ENCODE results near the gene PRR33.

Gene PRR33

GRCh38 chr11:1916132-1916985 is 24.7 kb upstream of the PRR33 start:
- no peak for DNase-seq (ENCODE audit: low spot score)

GRCh38 chr11:1915795-1916131 is 24.1 kb upstream of the PRR33 start:
- no peak for DNase-seq (ENCODE audit: low spot score)

- no peak for DNase-seq (ENCODE audit: low spot score)
Observed at GRCh38 chr11:1913271-1914060, 21.8 kb upstream of the PRR33 start.

GRCh38 chr11:1912289-1912878 is 20.7 kb upstream of the PRR33 start:
- DNase-seq (ENCODE audit: low spot score): no peak

GRCh38 chr11:1909524-1909923 is 17.8 kb upstream of the PRR33 start:
- no peak for DNase-seq (ENCODE audit: low spot score)

GRCh38 chr11:1908618-1909017 is 16.9 kb upstream of the PRR33 start:
- DNase-seq (ENCODE audit: low spot score): no peak

GRCh38 chr11:1906611-1907423 is 15.1 kb upstream of the PRR33 start:
- no peak for DNase-seq (ENCODE audit: low spot score)

- no peak for DNase-seq (ENCODE audit: low spot score)
Observed at GRCh38 chr11:1906181-1906580, 14.5 kb upstream of the PRR33 start.

- no peak for DNase-seq (ENCODE audit: low spot score)
Observed at GRCh38 chr11:1899686-1900085, 8.0 kb upstream of the PRR33 start.

GRCh38 chr11:1899090-1899489 is 7.4 kb upstream of the PRR33 start:
- no peak for DNase-seq (ENCODE audit: low spot score)

- no peak for DNase-seq (ENCODE audit: low spot score)
Observed at GRCh38 chr11:1896923-1897322, 5.2 kb upstream of the PRR33 start.

- no peak for DNase-seq (ENCODE audit: low spot score)
Observed at GRCh38 chr11:1896468-1896867, 4.8 kb upstream of the PRR33 start.

- DNase-seq (ENCODE audit: low spot score): no peak
Observed at GRCh38 chr11:1894759-1895158, 3.1 kb upstream of the PRR33 start.

GRCh38 chr11:1893581-1894359 is 2.1 kb upstream of the PRR33 start:
- DNase-seq (ENCODE audit: low spot score): no peak

GRCh38 chr11:1892558-1892957 is 863 bp upstream of the PRR33 start:
- DNase-seq (ENCODE audit: low spot score): no peak

- DNase-seq (ENCODE audit: low spot score): no peak
Observed at GRCh38 chr11:1892116-1892515, 421 bp upstream of the PRR33 start.

- no peak for DNase-seq (ENCODE audit: low spot score)
Observed at GRCh38 chr11:1890856-1891830, 552 bp downstream of the PRR33 start.

- no peak for DNase-seq (ENCODE audit: low spot score)
Observed at GRCh38 chr11:1889941-1890855, 1.5 kb downstream of the PRR33 start.

Measured in AG08395 (cell line).